Measurements from ENCODE around the gene GMIP.

Gene GMIP

DNA sequence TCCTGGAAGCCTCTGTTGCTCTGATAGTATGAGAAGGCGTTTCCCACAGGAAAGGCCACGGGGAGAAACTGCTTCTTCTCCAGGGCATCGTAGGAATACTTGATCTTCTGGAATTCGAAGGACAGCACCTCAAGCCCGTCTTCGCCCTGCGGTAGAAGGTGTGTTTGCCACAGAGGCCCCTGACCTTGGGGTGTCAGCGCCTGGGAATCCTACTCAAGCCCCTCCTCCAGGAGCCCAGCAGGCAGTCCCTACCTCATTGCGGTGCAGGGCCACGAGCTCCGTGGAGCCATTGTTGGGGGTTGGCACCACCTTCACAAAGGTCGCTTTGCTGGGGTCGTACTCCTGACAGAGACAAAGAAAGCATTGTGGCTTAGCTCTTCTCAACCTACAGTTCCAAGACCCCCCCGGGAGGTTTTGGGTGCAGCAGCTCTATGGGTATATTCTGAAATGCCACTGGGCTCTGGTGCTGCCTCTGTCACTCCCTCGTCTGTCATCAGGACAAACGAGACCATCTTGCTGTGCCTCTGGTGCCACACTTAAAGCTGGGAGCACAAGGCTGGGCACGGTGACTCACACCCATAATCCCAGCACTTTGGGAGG is 16.3 kb upstream of the GMIP start:
- DNase-seq = no peak

DNA sequence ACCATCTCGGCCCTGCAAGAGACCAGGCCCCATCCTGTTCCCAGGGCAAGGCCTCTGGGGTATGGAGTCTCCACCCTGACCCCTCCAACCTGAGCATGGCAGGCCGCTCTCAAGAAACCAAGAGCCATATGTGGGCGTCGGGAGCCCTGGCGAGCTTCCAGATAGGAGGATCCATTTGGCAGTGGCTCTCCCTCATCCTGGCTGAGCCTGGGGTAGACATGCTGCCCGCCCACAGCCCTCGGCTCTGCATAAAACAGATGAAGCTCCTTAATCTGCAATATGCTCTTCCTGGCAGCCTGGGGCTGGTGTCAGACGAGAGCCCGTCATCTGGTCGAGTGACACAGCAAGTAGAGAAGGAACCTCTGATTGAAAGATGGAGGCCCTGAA is 13.9 kb upstream of the GMIP start:
- DNase-seq = no peak

DNA sequence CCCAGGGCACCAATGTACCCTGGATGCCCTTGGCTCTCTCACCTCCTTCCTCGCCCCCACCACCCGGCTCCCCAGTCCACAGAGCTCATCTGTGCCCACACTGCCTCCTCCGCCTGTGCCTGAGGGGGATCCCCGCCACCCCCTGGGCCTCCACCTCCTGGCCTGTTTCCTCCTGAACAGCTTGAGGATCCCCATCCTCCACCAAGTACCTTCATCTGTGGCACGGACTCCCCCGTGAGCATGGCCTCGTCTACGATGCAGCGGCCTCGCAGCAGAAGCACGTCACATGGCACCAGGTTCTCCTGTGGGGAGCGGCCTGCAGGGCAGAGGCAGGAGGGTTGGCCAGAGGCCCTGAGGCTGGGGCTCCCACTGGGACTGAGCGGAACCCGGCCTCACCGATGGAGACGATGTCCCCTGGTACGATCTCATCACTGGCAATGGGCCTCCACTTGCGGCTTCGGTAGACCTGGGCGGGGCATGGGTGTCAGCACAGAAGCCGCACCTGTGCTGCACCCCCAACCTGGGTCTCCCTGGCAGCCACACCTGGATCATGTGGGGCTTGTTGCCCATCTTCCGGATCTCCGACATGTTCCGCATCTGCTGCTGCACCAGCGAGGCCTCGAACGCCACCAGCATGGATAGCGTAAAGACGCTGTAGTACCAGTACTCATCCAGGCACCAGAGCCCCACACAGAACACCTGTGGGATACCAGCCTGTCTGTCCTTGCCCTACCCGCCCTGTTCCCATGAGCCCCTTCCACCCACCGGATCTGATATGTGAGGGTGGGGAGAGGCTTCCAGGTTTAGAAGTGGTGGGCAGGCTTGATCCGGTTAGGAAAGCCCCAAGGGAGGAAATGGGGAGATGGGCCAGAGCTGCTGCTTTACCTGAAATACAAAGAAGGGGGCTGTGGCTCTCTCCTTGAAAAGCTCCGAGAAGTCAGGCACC is 13.3 kb upstream of the GMIP start:
- DNase-seq = no peak

DNA sequence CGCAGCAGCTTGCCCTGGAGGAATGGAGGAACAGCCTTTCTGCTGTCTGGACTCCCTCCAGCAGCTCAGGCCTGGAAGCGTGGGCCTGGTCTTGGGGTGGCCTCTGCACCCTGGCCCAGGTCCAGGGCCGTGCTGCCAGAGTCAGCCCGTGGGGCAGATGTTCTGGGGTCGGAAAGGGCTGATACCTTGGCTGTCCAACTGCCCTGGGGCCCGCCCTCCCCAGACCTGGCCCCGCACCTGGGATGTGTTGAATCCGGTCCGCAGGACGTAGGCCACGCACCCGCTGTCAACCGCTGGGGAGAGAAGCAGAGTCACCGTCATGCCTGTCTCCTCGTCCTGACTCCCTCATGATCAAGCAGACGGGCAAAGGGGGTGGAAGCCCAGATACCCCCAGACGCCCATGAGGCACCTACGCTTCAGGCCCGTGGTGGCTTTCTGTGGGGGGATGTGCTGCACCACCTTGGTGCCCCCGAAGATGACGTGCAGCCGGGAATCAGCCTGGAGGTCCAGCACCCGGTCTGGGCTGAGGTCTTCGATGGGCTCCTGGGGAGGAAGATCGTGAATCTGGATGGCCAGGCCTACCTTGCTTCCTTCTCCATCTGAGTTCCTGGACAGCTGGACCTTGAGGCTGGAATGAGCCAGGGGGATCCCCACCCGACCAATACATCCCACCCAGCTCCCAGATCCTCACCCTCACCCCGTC is 12.3 kb upstream of the GMIP start:
- no peak for DNase-seq

DNA sequence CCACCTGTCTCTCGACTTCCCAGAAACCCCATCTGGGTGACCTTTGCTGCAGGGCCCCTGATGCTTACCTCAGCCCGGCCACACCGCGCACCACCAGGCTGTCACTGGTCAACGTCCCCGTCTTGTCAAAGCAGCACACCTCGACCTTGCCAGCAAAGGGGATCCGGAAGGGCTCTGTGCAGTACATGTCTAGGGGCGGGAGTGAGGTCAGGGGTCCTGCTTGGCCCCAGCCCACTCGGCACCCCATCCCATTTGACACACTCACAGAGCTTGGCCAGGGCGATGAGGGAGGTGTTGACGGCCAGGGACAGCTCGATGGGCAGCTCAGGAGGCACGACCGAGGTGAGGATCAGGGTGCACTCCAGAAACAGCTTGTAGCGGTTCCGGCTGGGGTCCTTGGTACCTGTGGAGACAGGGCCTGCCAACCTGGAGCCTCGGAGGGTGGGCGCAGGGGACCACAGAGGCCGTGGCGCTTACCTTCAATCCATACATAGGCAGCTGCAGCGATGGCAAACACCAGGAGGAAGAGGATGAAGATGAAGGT is 11.7 kb upstream of the GMIP start:
- no peak for DNase-seq

DNA sequence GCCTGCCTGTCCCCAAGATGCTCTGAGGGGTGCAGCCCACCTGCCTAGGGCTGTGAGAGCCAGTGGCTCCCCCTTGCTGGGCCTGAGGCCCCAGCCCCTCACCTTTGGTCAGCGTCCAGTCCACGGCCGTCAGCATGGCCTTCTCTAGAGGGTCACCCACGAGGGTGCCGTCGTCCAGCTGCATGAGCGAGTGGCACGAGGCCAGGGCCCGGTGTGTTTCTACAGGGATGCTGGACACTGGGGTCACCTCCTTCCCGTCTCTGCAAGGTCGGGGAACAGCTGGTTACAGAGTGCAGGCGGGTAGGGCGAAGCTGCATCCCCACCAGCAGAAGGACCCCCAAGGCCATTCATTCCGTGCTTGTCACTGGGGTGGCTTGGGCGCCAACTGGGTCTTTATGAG is 11.0 kb upstream of the GMIP start:
- DNase-seq = no peak

DNA sequence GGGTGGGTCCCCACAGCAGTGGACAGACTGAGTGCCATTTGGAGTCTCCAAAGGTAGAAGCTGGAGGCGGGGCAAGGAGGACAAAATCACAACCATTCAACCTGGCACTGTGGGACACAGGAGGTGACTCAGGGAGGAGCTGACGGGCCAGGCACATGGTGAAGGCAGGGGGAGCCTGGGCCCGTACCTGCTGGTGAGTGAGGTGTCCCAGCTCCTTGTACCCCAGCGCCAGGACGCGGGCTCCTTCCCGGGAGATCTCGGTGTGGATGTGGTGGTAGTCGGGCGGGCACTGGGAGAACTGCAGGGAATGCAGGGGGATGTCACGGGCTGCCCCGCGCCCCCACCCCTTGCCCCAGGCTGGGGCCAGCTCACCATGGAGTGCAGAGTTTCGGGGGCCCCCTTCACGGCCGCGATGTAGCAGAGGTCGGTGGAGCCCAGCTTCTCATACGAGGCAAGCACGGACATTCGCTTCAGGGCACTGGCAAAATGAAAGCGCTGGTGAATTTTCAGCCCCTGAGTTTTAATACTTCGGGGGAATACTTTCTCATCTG is 10.2 kb upstream of the GMIP start:
- DNase-seq = no peak

DNA sequence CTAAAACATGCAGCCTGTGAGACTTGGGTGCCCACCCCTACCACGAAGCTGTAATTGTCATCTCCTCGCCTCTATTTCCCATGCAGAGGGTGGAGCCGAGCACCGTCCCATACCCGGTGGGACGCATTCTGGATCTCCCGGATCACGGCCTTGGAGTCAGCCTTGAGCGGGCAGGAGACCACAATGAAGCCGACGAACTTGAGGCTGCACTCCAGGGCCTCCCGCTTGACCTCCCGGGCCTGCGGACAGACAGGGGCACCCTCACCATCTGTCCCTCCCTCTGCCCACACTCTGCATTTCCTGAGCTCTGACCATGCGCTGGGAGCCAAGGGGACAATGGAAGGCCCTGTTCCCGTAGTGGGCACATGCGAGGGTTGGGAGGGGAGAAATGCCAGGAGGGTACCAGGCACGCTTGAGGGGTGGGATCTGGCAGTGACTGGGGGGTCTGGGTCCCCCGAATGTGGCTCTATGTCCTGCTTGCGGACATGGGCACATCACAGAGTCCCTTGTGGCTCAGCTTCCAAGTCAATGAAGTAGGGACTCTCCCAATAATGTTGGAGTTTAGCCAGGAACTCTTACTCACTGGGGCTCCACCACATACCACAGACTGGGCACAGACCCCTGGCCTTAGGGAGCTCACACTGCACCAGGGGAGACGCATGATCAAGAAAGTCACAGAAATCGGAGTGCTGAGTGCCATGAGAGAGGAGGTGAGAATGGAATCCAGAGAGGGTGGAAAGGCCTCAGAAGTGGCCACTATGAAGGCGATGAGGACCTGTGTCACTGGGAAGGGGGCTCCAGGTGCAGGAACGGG is 9.2 kb upstream of the GMIP start:
- no peak for DNase-seq

DNA sequence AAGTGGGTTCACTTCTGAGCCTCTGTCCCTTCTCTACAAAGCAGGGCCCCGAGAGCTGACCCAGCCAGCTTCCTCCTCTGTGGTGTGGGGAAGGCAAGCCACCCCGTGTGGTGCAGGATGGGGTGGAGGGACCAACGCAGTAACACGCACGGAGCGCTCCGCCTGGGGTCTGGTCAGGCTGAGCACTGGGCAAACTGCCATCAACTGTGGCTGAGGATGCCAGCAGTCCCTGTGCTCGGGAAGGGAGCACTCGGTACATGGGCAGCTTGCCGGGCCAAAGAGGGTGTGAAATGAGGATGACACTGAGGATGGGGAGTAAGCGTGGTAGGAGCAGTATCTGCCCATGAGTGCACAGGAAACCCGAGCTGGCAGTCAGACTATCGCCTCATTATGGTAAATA is 7.6 kb upstream of the GMIP start:
- no peak for DNase-seq

DNA sequence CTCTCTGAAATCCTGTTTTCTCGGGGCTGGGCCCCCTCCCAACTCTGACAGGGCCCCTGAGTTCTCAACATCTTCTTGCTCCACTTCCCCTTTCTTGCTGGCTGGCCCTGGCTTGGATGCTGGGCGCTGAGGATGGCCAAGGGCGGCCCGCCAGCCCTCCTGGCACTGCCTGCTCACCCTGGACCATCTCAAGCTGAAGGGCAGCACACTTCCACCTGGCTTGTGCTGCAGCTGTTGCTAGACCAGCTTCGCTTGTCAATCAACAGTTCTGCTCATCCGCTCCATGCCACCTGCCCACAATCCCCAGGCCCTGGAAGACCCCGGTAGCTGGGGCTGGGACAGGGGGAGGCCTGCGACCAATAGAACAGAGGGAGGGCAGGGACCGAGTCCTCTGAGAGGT is 6.9 kb upstream of the GMIP start:
- DNase-seq = no peak

DNA sequence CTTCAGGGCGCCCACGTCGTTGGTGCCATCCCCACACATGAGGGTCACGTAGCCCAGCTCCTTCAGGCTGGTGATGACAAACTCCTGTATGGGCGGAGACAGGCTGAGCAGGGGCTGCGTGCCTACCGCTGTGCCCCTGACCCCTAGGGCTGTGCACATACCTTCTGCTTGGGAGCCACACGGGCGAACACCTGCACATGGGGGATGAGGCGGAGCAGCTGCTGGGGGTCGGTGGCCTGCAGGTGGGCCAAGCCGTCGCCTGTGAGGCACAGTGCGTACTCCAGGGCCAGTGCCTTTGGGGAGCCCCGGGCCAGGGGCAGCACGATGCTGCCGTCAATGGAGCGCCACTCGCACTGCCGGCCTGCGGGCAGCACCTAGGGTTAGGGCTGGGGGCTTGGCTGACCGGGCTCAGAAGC is 6.1 kb upstream of the GMIP start:
- DNase-seq = no peak

DNA sequence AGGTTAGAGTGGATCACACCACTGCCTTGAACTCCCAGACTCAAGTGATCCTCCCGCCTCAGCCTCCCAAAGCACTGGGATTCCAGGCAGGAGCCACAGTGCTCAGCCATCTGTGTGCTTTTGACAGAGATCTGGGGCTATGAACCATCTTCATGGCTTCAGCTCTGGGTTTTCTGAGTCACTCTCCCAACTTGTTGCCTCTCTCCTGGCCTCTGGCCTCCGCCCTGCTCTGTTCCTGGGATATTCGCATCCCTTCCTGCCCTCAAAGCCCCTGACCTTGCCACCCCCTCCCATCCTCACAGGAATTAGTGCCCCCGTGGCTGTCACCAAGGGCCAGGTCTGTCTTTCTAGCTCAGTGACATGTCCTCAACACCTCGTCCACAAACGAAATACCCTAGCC is 5.7 kb upstream of the GMIP start:
- DNase-seq = no peak

DNA sequence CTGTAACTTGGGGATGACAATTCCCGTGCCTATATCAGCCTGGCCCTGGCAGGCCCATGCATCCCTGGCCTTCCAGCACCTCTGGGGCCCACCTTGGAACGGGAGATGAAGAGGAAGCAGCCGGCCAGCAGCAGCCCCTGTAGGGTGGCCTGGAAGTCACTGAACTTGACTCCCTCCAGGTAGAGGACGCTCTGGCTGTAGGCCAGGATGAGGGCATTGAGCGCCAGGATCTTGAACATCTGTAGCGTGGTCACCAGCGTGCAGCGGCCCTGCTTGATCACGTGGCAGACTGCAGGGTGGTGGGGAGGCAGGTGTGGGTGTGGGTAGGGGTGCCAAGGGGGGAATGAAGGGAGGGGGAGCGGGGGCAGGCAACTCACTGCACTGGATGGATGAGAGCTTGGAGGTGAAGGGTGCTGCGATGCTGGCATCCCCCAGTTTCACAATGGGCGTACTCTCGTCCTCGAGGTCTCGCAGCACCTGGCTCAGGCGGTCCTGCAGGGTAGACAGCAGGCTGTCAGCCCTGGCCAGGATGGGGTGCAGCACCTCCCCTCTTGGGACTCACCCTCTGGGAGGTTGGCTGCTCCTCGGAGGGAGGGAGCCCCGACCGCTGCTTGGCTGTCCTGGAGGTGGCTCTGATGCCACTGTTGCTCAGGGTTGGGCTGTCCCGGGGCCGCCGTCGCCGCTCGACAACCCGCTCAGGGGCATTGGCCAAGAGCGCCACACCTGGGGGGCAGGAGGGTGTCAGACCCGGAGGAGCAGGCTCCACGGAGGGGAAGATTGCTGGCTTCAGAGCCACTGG is 3.8 kb upstream of the GMIP start:
- DNase-seq = no peak

DNA sequence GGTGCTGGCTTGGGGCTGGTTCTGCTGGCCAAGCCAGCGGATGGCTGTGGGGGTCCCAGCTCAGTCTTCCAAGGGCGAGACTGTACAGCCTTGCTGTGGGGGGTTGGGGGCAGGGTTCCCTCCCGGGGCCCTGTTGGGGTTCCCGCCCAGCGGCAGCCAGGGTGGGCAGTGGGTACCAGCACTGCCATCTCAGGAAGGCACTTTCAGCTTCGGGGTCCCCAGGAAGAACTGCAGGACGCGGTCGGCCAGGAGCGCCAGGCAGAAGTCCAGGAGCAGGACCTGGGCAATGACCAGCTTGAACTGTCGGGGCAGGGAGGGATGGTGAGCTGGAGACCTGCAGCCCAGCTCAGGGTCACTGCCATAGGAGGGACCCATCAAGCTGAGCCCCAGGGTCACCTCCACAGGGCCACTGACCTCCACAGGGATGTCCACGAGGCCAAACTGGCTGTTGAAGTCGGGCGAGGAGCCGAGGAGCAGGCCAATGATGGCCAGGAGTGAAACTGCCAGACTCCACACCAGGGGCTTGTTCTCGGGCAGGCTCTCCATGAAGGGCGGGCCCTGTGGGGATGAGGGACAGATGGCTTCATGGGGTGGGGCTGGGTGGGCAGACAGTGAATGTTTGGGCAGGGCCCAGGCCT is 1.9 kb upstream of the GMIP start:
- no peak for DNase-seq

DNA sequence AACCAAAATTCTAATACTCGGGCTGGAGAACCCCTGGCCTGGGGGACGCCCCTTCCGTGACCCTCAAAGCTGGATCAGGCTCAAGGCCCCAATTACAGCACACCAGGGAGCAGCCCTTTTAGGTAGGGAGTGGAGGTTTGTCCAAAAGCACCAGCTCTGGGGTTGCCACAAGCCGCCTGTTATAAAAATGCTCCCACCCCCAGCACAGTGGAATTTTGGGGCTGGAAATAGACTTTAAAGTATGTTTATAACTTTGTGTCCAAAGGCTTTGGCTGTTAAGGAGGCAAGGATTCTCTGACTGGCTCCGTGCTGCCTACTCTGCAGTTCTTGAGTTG is 564 bp upstream of the GMIP start:
- DNase-seq = no peak

DNA sequence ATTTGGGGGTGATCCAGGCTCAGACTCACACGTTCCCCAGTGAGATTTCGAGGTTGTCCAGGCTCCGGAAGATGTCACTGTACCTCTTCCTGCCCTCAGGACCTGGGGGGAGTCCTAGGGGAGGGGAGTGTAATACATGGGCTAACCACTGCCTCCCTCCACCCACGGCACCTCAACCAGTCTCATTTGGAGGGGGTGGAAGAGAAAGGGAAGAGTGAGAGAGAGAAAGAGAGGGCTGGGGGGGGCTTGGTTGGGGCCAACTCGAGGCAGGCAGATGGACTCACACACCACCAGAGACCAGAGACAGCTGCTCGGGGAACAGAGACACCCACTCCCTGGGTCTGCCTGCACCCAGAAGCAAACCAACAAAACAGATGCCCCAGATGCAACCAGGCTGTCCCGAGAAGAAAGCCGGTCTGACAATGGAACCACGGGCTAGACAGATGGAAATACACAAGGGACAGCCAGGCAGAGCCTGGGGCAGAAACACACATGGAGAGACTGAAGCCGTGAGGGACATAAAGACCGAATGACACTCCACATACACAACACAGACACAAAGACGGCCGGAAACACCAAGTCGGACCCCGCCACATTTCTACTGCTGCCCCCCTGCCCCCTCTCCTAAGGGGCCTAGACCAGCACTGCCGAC is 825 bp downstream of the GMIP start:
- DNase-seq = peak; percentile 21

DNA sequence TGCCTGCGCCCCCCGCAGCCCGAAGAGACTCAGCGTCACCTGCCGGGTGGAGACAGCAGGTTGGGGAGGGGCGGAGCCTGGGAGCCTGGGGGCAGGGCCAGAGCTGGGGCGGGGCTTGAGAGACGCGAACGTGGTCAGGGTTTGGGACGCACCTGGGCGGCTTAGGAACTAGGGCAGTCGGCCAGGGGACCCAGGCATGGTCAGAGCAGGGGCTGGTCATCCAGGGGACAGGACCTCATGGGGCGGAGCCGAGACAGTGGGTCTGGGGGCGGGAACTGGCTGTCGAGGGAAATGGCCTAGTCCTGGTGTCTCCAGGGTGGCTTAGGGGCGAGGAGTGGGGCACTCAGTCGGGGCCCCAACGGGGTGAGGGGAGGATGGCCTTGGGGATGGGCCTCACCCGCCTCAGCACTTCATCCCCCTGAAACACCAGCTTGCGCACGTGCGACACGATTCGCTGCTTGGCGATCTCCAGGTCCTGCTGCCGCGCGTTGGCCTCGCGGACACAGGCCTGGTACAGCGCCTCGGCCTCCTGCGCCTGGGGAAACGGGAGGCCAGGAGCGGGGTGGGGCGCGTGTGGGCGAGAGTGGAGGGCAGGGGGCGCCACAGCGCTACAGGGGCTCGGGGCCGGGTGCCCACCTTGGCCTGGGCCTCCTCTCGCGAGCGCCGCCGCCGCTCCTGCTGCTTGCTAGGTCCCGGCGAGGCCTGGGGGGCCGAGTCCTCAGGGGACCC is 5.8 kb downstream of the GMIP start:
- DNase-seq = no peak

DNA sequence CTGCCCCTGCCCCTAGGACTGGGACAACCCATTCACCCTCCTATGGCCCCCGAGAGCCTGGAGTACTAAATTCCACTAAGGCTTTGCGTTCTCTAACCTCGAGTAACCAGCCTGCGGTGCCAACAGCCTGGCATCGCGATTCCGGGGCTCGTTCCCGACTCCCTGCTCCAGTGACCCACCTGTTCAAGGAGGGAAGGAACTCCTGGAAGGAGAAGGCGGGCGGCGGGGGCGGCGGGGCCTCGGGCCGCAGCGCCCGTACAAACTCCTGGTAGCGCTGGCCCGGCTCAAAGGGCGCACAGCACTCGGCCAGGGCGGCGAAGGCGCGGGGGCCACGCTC is 6.3 kb downstream of the GMIP start:
- no peak for DNase-seq

DNA sequence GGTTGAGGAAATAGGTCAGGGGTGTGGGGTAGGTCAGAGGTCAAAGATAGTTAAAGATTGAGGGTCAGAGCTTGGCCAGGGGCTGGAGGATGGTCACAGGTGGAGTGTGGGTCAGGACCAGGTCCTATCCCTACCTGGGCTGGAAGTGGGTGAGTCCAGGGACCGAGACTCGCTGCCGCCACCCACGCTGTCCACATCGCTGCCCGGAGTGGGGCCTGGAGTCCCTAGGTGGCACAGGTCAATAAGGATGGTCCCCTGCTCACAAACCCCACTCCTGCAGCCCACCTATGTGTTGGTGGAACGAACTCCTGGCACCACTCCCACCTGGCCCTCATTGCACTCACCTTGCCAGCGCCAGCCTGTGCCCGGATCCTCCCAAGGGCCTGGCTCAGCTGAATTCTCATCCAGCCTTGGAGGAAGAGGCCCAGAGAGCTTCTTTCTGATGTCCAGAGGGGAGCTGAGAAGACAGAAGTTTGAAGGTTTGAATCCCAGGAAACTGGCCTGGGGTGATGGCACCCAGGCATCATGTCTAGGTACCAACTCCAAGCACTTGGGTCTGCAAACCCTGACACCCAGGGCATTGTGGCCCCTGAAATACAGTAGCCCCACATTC is 6.8 kb downstream of the GMIP start:
- DNase-seq = no peak

DNA sequence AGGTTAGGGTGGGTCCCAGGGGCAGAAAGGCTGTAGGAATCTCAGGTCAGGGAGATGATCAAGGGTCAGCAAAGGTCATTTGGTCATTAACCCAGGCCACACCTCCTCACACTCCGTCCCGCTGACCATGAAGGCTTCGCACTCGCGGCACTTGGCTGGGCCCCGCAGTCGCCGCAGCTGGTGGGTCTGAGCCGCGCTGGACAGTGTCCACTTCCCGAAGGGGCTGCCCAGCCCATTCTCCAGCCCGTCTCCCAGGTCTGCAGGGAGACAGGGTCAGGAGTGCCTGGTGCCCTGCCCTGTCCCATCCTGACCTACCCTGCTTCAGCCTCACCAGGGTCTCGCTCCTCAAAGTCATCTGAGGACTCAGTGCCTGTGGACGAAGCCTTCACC is 8.1 kb downstream of the GMIP start:
- DNase-seq = no peak
